Liver (tissue), 9 donors: ENCODE results near the gene OARD1. TPM values are rescaled to one million over a fixed set of nuclear protein-coding genes. Genes with fewer than 3 reads are reported as not detected.

Experiments
- DNase-seq: peaks from one replicate; pipeline ENCODE4 v3.0.0-alpha.2; 2017; ENCODE audit warnings: low spot score
- H3K27ac ChIP-seq, 2 donors: one replicate each; pipeline ENCODE4 v1.7.0; 2013; ENCODE audit warnings: inconsistent platforms in 2 of 2, low read length in 2 of 2, control low read depth in 1 of 2, low read depth in 1 of 2, mild to moderate bottlenecking in 1 of 2
- H3K27me3 ChIP-seq, 4 donors: one replicate each; pipeline versions ENCODE4 v1.6.1 to v1.7.0; 2013; ENCODE audit warnings: low read length in 3 of 4, inconsistent platforms in 1 of 4, mild to moderate bottlenecking in 1 of 4, moderate library complexity in 1 of 4; ENCODE audit not compliant: control insufficient read depth in 4 of 4, insufficient read depth in 4 of 4
- H3K36me3 ChIP-seq, 4 donors: one replicate each; pipeline versions ENCODE4 v1.6.1 to v1.7.0; 2013; ENCODE audit warnings: low read length in 3 of 4, mild to moderate bottlenecking in 3 of 4, low read depth in 1 of 4, moderate library complexity in 1 of 4; ENCODE audit not compliant: control insufficient read depth in 4 of 4, insufficient read depth in 3 of 4
- H3K4me1 ChIP-seq, 4 donors: one replicate each; pipeline versions ENCODE4 v1.6.1 to v1.7.0; 2013; ENCODE audit warnings: low read length in 3 of 4, mild to moderate bottlenecking in 3 of 4, moderate library complexity in 1 of 4; ENCODE audit not compliant: control insufficient read depth in 4 of 4, insufficient read depth in 4 of 4
- H3K4me3 ChIP-seq, 3 donors: one replicate each; pipeline versions ENCODE4 v1.6.1 to v1.7.0; 2013; ENCODE audit warnings: low read length in 3 of 3, control low read depth in 1 of 3, low read depth in 1 of 3, mild to moderate bottlenecking in 1 of 3
- H3K9ac ChIP-seq, 2 donors: one replicate each; pipeline ENCODE4 v1.7.0; 2013; ENCODE audit warnings: low read length in 2 of 2, mild to moderate bottlenecking in 2 of 2, moderate library complexity in 2 of 2, control low read depth in 1 of 2, low read depth in 1 of 2
- H3K9me3 ChIP-seq, 4 donors: one replicate each; pipeline versions ENCODE4 v1.6.1 to v1.7.0; 2013; ENCODE audit warnings: low read length in 3 of 4; ENCODE audit not compliant: control insufficient read depth in 4 of 4
- EGR1 ChIP-seq, 2 donors: IDR thresholded peaks; 2 replicates each; pipeline ENCODE4 v1.6.1; 2016 to 2018; ENCODE audit warnings: antibody characterized with exemption in 2 of 2, low read depth in 2 of 2
- FOXA1 ChIP-seq: IDR thresholded peaks from 2 replicates; pipeline ENCODE4 v1.6.1; 2016; ENCODE audit warnings: antibody characterized with exemption
- FOXA2 ChIP-seq: IDR thresholded peaks from 2 replicates; pipeline ENCODE4 v1.6.1; 2016; ENCODE audit warnings: antibody characterized with exemption
- GABPA ChIP-seq, 2 donors: IDR thresholded peaks in 1 of 2; conservative IDR thresholded peaks in 1 of 2; 2 replicates each; pipeline ENCODE4 v1.6.1; 2016; ENCODE audit warnings: antibody characterized with exemption in 2 of 2, mild to moderate bottlenecking in 1 of 2, moderate library complexity in 1 of 2
- HNF4A ChIP-seq, 2 donors: conservative IDR thresholded peaks; 2 replicates each; pipeline ENCODE4 v1.6.1; 2016; ENCODE audit warnings: antibody characterized with exemption in 2 of 2, mild to moderate bottlenecking in 2 of 2
- HNF4G ChIP-seq: IDR thresholded peaks from 2 replicates; pipeline ENCODE4 v1.6.1; 2016; ENCODE audit warnings: antibody characterized with exemption
- JUND ChIP-seq, 2 donors: IDR thresholded peaks; 2 replicates each; pipeline ENCODE4 v1.6.1; 2016; ENCODE audit warnings: antibody characterized with exemption in 2 of 2
- MAX ChIP-seq: IDR thresholded peaks from 2 replicates; pipeline ENCODE4 v1.6.1; 2016; ENCODE audit warnings: antibody characterized with exemption
- NR2F2 ChIP-seq: IDR thresholded peaks from 2 replicates; pipeline ENCODE4 v1.6.1; 2016; ENCODE audit warnings: antibody characterized with exemption
- RAD21 ChIP-seq, 2 donors: IDR thresholded peaks; 2 replicates each; pipeline ENCODE4 v1.6.1; 2016; ENCODE audit warnings: antibody characterized with exemption in 2 of 2, mild to moderate bottlenecking in 2 of 2
- REST ChIP-seq: IDR thresholded peaks from 2 replicates; pipeline ENCODE4 v1.6.1; 2016; ENCODE audit warnings: antibody characterized with exemption, mild to moderate bottlenecking
- SP1 ChIP-seq: IDR thresholded peaks from 2 replicates; pipeline ENCODE4 v1.6.1; 2018; ENCODE audit warnings: antibody characterized with exemption, mild to moderate bottlenecking
- TAF1 ChIP-seq: conservative IDR thresholded peaks from 2 replicates; pipeline ENCODE4 v1.6.1; 2016; ENCODE audit warnings: antibody characterized with exemption, mild to moderate bottlenecking
- YY1 ChIP-seq: IDR thresholded peaks from 2 replicates; pipeline ENCODE4 v1.6.1; 2016; ENCODE audit warnings: antibody characterized with exemption, mild to moderate bottlenecking
- WGBS: extraction: QIAGEN DNeasy Blood & Tissue Kit; methylation state at CpG from one replicate; pipeline ENCODE4 v1.1.7; 2013; 5-methylcytosine and 5-hydroxymethylcytosine counted together
- polyA plus RNA-seq, 2 donors: library from polyadenylated mRNA; stranded (reverse) in 1 of 2; unstranded in 1 of 2; fragments of 200-250 nt in 1 of 2; fragments of >200 nt in 1 of 2; fragmentation: Nextera tagmentation in 1 of 2; extraction: Ambion mirVana in 1 of 2; gene quantifications; one replicate each; pipeline versions ENCODE4 v1.2.1 to v1.2.3, GENCODE V29; 2013 to 2015
- total RNA-seq, 2 donors: library from RNA; depleted of rRNA; stranded (reverse); fragments of >200 nt; gene quantifications; one replicate each; pipeline ENCODE4 v1.2.3, GENCODE V29; 2014
- TF ChIP-seq, protein P1 (sequence below): IDR thresholded peaks from 2 replicates; pipeline ENCODE4 v1.6.1; 2016; ENCODE audit warnings: antibody characterized with exemption
- TF ChIP-seq, protein P2 (sequence below): IDR thresholded peaks from 2 replicates; pipeline ENCODE4 v1.6.1; 2016; ENCODE audit warnings: antibody characterized with exemption
- TF ChIP-seq, protein P3 (sequence below): fragments of 150-350 bp; IDR thresholded peaks from 2 replicates; pipeline ENCODE4 v1.5.1; 2017; ENCODE audit warnings: improper control_type of control experiment, low read depth, low read length; ENCODE audit not compliant: missing input control
- donor health status: healthy.
- donor health status: healthy.
- donor health status: healthy.
- donor health status: healthy.
- donor health status: healthy.

OARD1 gene
- total and polyA plus RNA-seq, 4 donors: 20.1 to 28.6 (median 23.0) TPM

DNA sequence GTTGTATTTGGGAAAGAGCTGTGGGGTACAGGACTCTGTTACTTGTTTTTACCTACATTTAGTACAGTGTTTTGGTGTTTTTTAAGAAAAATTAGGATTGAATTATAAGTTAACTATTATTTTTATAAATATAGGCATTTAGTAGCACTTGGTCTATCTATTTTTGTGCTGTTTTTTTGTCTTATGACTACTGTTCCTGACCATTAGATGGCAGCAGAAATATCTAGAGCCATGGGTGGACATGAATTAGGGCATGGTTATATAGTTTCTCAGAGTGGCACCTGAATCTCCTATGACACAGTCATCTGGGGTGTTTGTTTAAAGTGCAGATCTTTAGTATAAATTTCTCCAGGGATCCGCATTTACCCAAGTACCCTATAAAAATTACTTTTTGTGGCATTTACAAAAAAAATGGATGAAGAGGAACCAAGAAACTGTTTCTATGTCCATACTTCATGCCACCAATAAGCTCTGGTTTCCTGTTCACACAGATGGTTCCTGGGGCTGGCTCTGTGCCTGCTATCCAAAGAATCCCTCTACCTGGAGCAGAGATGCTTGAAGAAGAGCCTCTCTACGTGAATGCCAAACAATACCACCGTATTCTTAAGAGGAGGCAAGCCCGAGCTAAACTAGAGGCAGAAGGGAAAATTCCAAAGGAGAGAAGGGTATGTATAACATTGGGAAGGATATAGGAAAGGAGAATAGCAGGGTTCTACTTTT lies 20.4 kb upstream of the OARD1 start (continued):
- TF ChIP-seq REST: no peak
- TF ChIP-seq, protein P1, sequence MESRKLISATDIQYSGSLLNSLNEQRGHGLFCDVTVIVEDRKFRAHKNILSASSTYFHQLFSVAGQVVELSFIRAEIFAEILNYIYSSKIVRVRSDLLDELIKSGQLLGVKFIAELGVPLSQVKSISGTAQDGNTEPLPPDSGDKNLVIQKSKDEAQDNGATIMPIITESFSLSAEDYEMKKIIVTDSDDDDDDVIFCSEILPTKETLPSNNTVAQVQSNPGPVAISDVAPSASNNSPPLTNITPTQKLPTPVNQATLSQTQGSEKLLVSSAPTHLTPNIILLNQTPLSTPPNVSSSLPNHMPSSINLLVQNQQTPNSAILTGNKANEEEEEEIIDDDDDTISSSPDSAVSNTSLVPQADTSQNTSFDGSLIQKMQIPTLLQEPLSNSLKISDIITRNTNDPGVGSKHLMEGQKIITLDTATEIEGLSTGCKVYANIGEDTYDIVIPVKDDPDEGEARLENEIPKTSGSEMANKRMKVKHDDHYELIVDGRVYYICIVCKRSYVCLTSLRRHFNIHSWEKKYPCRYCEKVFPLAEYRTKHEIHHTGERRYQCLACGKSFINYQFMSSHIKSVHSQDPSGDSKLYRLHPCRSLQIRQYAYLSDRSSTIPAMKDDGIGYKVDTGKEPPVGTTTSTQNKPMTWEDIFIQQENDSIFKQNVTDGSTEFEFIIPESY: no peak
- TF ChIP-seq HNF4G: no peak
- TF ChIP-seq NR2F2: no peak
- no peak for TF ChIP-seq MAX

GRCh38 chr6:41090841-41091761 lies 18.9 kb upstream of the OARD1 start:
- no peaks in the 10 kb centered on the region for H3K9me3 ChIP-seq
- H3K4me3 ChIP-seq: no peak overlapping the region
- peak overlapping the region in 1 of 2 donors; percentile 31 for H3K9ac ChIP-seq
- H3K36me3 ChIP-seq: peaks cover 19 to 66% (median 46%) of the 10 kb centered on the region in 4 donors
- no peak for DNase-seq
- 33% methylated on average over 1 of the region's 1 CpG for WGBS
- H3K27me3 ChIP-seq: no peaks in the 10 kb centered on the region
- H3K4me1 ChIP-seq: peaks cover 5 to 18% (median 10%) of the 10 kb centered on the region in 4 donors
- H3K27ac ChIP-seq: peak overlapping the region in 1 of 2 donors; percentile 18
- TF ChIP-seq, protein P2, sequence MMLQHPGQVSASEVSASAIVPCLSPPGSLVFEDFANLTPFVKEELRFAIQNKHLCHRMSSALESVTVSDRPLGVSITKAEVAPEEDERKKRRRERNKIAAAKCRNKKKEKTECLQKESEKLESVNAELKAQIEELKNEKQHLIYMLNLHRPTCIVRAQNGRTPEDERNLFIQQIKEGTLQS: no peak
- TF ChIP-seq GABPA (IDR thresholded peaks at IDR 0.05 in 1 of 2, conservative IDR thresholded peaks at IDR 0.05 in 1 of 2): no peak
- no peak for TF ChIP-seq YY1
- TF ChIP-seq, protein P1: no peak
- TF ChIP-seq TAF1: no peak
- no peak for TF ChIP-seq NR2F2
- TF ChIP-seq REST: no peak
- peak; percentile 21 to 48 for TF ChIP-seq RAD21 (IDR thresholded peaks at IDR 0.05)
- TF ChIP-seq, protein P3, sequence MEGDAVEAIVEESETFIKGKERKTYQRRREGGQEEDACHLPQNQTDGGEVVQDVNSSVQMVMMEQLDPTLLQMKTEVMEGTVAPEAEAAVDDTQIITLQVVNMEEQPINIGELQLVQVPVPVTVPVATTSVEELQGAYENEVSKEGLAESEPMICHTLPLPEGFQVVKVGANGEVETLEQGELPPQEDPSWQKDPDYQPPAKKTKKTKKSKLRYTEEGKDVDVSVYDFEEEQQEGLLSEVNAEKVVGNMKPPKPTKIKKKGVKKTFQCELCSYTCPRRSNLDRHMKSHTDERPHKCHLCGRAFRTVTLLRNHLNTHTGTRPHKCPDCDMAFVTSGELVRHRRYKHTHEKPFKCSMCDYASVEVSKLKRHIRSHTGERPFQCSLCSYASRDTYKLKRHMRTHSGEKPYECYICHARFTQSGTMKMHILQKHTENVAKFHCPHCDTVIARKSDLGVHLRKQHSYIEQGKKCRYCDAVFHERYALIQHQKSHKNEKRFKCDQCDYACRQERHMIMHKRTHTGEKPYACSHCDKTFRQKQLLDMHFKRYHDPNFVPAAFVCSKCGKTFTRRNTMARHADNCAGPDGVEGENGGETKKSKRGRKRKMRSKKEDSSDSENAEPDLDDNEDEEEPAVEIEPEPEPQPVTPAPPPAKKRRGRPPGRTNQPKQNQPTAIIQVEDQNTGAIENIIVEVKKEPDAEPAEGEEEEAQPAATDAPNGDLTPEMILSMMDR: no peak
- peak; percentile 15 for TF ChIP-seq MAX
- peak; percentile 50 for TF ChIP-seq SP1
- TF ChIP-seq FOXA1: no peak
- TF ChIP-seq HNF4G: no peak
- TF ChIP-seq JUND (IDR thresholded peaks at IDR 0.05): no peak
- TF ChIP-seq FOXA2: no peak
- TF ChIP-seq HNF4A (conservative IDR thresholded peaks at IDR 0.05): peak in 1 of 2 donors; percentile 21
- TF ChIP-seq EGR1 (IDR thresholded peaks at IDR 0.05; ENCODE audit: low read depth in 2 of 2): no peak
